Activated naive CD8-positive, alpha-beta T cell treated with anti-CD3 and anti-CD28 coated beads, Interleukin-2, amount 10 ng/mL, durations not matched to agents 7 days and 5 days (primary cell): Measurements from ENCODE around the gene KRT2. TPM values are rescaled to one million over a fixed set of nuclear protein-coding genes. Genes with fewer than 3 reads are reported as not detected.

Experiments used
- ATAC-seq: fragments of 150-1000 bp; cut with Tn5 transposase; one replicate; pipeline ENCODE4 v1.10.0; 2021; ENCODE audit warnings: low read depth, moderate library complexity
- POLR2A ChIA-PET: fragments of 350-600 bp; sonication (Branson Sonifier 250); formaldehyde crosslinking; loops from one replicate; lab custom pipeline; 2021; ENCODE audit warnings: antibody characterized with exemption; lab: Charles Lee
- DNase-seq: peaks from one replicate; pipeline ENCODE4 v3.0.0; 2021
- H3K27ac Mint-ChIP-seq: one replicate; pipeline ENCODE4 v1.8.0; 2022; ENCODE audit warnings: mild to moderate bottlenecking, mixed read lengths
- H3K27me3 Mint-ChIP-seq: one replicate; pipeline ENCODE4 v1.8.0; 2022; ENCODE audit warnings: mild to moderate bottlenecking, moderate library complexity, mixed read lengths
- H3K36me3 Mint-ChIP-seq: one replicate; pipeline ENCODE4 v1.8.0; 2021; ENCODE audit warnings: mild to moderate bottlenecking, mixed read lengths
- H3K4me1 Mint-ChIP-seq: one replicate; pipeline ENCODE4 v1.8.0; 2021; ENCODE audit warnings: mixed read lengths
- H3K4me3 Mint-ChIP-seq: one replicate; pipeline ENCODE4 v1.8.0; 2022; ENCODE audit warnings: mild to moderate bottlenecking, moderate library complexity, mixed read lengths
- H3K9me3 Mint-ChIP-seq: one replicate; pipeline ENCODE4 v1.8.0; 2021; ENCODE audit warnings: mixed read lengths
- total RNA-seq, 2 experiments: library from RNA; stranded (reverse); gene quantifications; one replicate each; pipeline ENCODE4 v1.2.3, GENCODE V29; 2021

The KRT2 gene
- total RNA-seq, 2 experiments from 2014 or later: not detected

- DNase-seq: no peak
- Mint-ChIP-seq H3K4me1 (peaks cover 30% of the 10 kb centered on the region), H3K27ac (no peak overlapping the region), H3K4me3 (no peak overlapping the region), H3K27me3 (peaks cover 4% of the 10 kb centered on the region), H3K36me3 (no peaks in the 10 kb centered on the region), H3K9me3 (no peaks in the 10 kb centered on the region)
- POLR2A ChIA-PET: no interaction called here
- no peak for ATAC-seq
These were observed 40.9 kb downstream of the KRT2 start for GRCh38 chr12:52611080-52611468.

- H3K27me3 Mint-ChIP-seq: peaks cover 4% of the 10 kb centered on the region
- peaks cover 33% of the 10 kb centered on the region for H3K4me1 Mint-ChIP-seq
- POLR2A ChIA-PET: interaction anchor here (1.4 kb wide), 1 partner anchor 228 kb away, joined by 3 read pairs; no protein-coding TSS in a partner anchor
- peak overlapping the region; percentile 9 for H3K27ac Mint-ChIP-seq
- H3K4me3 Mint-ChIP-seq: no peak overlapping the region
- DNase-seq (peak; percentile 17), ATAC-seq (no peak)
- peaks cover 2% of the 10 kb centered on the region for H3K36me3 Mint-ChIP-seq
- no peaks in the 10 kb centered on the region for H3K9me3 Mint-ChIP-seq
These were observed 43.0 kb downstream of the KRT2 start for GRCh38 chr12:52608826-52609630.

- Mint-ChIP-seq H3K9me3 (no peaks in the 10 kb centered on the region), H3K4me3 (no peak overlapping the region), H3K36me3 (peaks cover 2% of the 10 kb centered on the region), H3K4me1 (peaks cover 40% of the 10 kb centered on the region), H3K27ac (no peak overlapping the region), H3K27me3 (peaks cover 4% of the 10 kb centered on the region)
- no peak for ATAC-seq
- POLR2A ChIA-PET: no interaction called here
- DNase-seq: no peak
These were observed 43.9 kb downstream of the KRT2 start for GRCh38 chr12:52608161-52608560.

- POLR2A ChIA-PET: no interaction called here
- H3K9me3 Mint-ChIP-seq: no peaks in the 10 kb centered on the region
- no peak overlapping the region for H3K4me3 Mint-ChIP-seq
- no peak overlapping the region for H3K27ac Mint-ChIP-seq
- peaks cover 41% of the 10 kb centered on the region for H3K4me1 Mint-ChIP-seq
- ATAC-seq (no peak), DNase-seq (no peak)
- peaks cover 4% of the 10 kb centered on the region for H3K27me3 Mint-ChIP-seq
- peaks cover 2% of the 10 kb centered on the region for H3K36me3 Mint-ChIP-seq
These were observed 44.7 kb downstream of the KRT2 start for GRCh38 chr12:52607314-52607713.

GRCh38 chr12:52606581-52607218 is 45.3 kb downstream of the KRT2 start:
- peaks cover 2% of the 10 kb centered on the region for H3K36me3 Mint-ChIP-seq
- POLR2A ChIA-PET: no interaction called here
- H3K9me3 Mint-ChIP-seq: no peaks in the 10 kb centered on the region
- ATAC-seq (no peak), DNase-seq (no peak)
- H3K27me3 Mint-ChIP-seq: peaks cover 3% of the 10 kb centered on the region
- H3K27ac Mint-ChIP-seq: no peak overlapping the region
- no peak overlapping the region for H3K4me3 Mint-ChIP-seq
- H3K4me1 Mint-ChIP-seq: peaks cover 41% of the 10 kb centered on the region

GRCh38 chr12:52606096-52606495 is 45.9 kb downstream of the KRT2 start:
- DNase-seq (no peak), ATAC-seq (no peak)
- Mint-ChIP-seq H3K36me3 (peaks cover 2% of the 10 kb centered on the region), H3K9me3 (no peaks in the 10 kb centered on the region), H3K27me3 (peaks cover 2% of the 10 kb centered on the region), H3K27ac (no peak overlapping the region), H3K4me3 (no peak overlapping the region), H3K4me1 (peaks cover 37% of the 10 kb centered on the region)
- POLR2A ChIA-PET: no interaction called here

- Mint-ChIP-seq H3K4me3 (no peak overlapping the region), H3K27me3 (peaks cover 3% of the 10 kb centered on the region), H3K27ac (no peak overlapping the region), H3K4me1 (peaks cover 32% of the 10 kb centered on the region), H3K9me3 (no peaks in the 10 kb centered on the region), H3K36me3 (peaks cover 2% of the 10 kb centered on the region)
- ATAC-seq: no peak
- no peak for DNase-seq
- POLR2A ChIA-PET: no interaction called here
These were observed 46.5 kb downstream of the KRT2 start for GRCh38 chr12:52605542-52605941.

- H3K4me3 Mint-ChIP-seq: no peak overlapping the region
- no peak for DNase-seq
- peaks cover 31% of the 10 kb centered on the region for H3K4me1 Mint-ChIP-seq
These were observed 47.2 kb downstream of the KRT2 start for GRCh38 chr12:52604859-52605258.

GRCh38 chr12:52603314-52603713 is 48.7 kb downstream of the KRT2 start:
- DNase-seq (no peak), ATAC-seq (no peak)
- Mint-ChIP-seq H3K9me3 (no peaks in the 10 kb centered on the region), H3K27me3 (peaks cover 12% of the 10 kb centered on the region), H3K4me1 (peaks cover 25% of the 10 kb centered on the region), H3K27ac (no peak overlapping the region), H3K4me3 (no peak overlapping the region), H3K36me3 (peaks cover 2% of the 10 kb centered on the region)
- POLR2A ChIA-PET: no interaction called here

More at GRCh38 chr12:52604859-52605258, 47.2 kb downstream of the KRT2 start:
- Mint-ChIP-seq H3K27me3 (peaks cover 8% of the 10 kb centered on the region), H3K27ac (no peak overlapping the region), H3K9me3 (no peaks in the 10 kb centered on the region), H3K36me3 (peaks cover 2% of the 10 kb centered on the region)
- POLR2A ChIA-PET: no interaction called here
- peak; percentile 37 for ATAC-seq

- DNase-seq (no peak), ATAC-seq (no peak)
- Mint-ChIP-seq H3K4me1 (peaks cover 25% of the 10 kb centered on the region), H3K27ac (no peak overlapping the region), H3K9me3 (no peaks in the 10 kb centered on the region), H3K27me3 (peaks cover 14% of the 10 kb centered on the region), H3K4me3 (no peak overlapping the region), H3K36me3 (peaks cover 2% of the 10 kb centered on the region)
- POLR2A ChIA-PET: no interaction called here
These were observed 49.5 kb downstream of the KRT2 start for GRCh38 chr12:52602552-52602951.

- no peak overlapping the region for H3K4me3 Mint-ChIP-seq
- H3K9me3 Mint-ChIP-seq: no peaks in the 10 kb centered on the region
- POLR2A ChIA-PET: no interaction called here
- peaks cover 24% of the 10 kb centered on the region for H3K4me1 Mint-ChIP-seq
- no peak for ATAC-seq
- no peak overlapping the region for H3K27ac Mint-ChIP-seq
- H3K36me3 Mint-ChIP-seq: peaks cover 2% of the 10 kb centered on the region
- DNase-seq: no peak
- H3K27me3 Mint-ChIP-seq: peaks cover 14% of the 10 kb centered on the region
These were observed 50.3 kb downstream of the KRT2 start for GRCh38 chr12:52601671-52602070.

GRCh38 chr12:52600941-52601481 is 51.0 kb downstream of the KRT2 start, which contains the start of gene KRT72:
KRT72 (minus strand) TSS chr12:52601463; CDS start chr12:52601452, 11 bp downstream.
- Mint-ChIP-seq H3K36me3 (peaks cover 2% of the 10 kb centered on the region), H3K9me3 (no peaks in the 10 kb centered on the region), H3K27ac (no peak within 1 kb of the TSS), H3K4me3 (no peak within 1 kb of the TSS), H3K4me1 (peaks cover 24% of the 10 kb centered on the region), H3K27me3 (peaks cover 18% of the 10 kb centered on the region)
- POLR2A ChIA-PET: no interaction called here
- ATAC-seq: no peak
- no peak for DNase-seq

- Mint-ChIP-seq H3K4me3 (no peak overlapping the region), H3K27me3 (peaks cover 22% of the 10 kb centered on the region), H3K27ac (no peak overlapping the region), H3K36me3 (peaks cover 2% of the 10 kb centered on the region), H3K9me3 (no peaks in the 10 kb centered on the region), H3K4me1 (peaks cover 20% of the 10 kb centered on the region)
- POLR2A ChIA-PET: no interaction called here
- ATAC-seq (no peak), DNase-seq (no peak)
These were observed 51.5 kb downstream of the KRT2 start for GRCh38 chr12:52600475-52600874.
